ENCODE measurements around the gene RAB43. TPM values are rescaled to one million over a fixed set of nuclear protein-coding genes. Genes with fewer than 3 reads are reported as not detected.

The RAB43 gene
- total RNA-seq, 1 donor from 2014 or later = 0.36 TPM

DNA sequence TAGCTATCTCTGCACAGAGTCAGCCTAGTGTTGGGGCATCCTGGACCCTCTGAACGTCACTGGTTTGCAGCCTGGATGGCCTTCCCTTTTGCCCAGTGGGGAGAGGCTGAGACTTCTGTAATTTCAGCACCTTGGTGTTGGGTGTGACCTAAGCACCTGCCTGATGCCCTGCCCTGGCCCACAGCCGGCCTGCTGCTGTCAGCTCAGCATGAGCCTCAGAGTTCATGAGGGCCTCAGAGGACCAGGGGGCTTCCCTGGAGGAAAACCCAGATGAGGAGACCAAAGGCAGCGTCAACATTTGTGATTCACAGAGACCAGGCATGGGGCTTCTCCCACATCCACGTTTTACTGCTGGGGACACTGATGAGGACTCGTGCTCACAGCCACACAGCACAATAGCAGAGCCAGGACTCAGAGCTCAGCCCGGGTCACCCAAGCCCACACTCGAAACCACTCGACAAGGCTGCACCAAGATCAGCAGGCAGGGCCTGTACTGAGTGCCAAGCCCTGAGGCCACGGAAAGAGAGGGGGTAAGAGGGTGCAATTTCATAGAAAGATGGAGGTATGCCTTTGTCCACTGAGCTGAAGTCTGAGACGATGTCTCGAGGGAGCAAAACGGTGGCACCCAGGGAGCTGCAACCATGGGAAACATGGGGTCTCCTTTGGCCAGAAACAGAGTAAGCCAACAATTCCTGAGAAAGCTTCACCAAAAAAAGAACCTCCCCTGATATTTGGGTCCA, 70.9 kb downstream of the RAB43 start:
- no peak overlapping the region for H3K27ac ChIP-seq
- H3K4me1 ChIP-seq = no peaks in the 10 kb centered on the region
- H2AFZ ChIP-seq (replicated peaks) = no peak overlapping the region
- no peaks in the 10 kb centered on the region for H3F3A ChIP-seq (ENCODE audit: low read depth)
- Mint-ChIP-seq H3K27me3 (ENCODE audit: insufficient read depth, low read depth) (no peaks in the 10 kb centered on the region), H3K36me3 (peaks cover 6% of the 10 kb centered on the region), H3K4me3 (no peak overlapping the region), H3K4me1 (peaks cover 25% of the 10 kb centered on the region), H3K9me3 (peaks cover 14% of the 10 kb centered on the region), H3K27ac (no peak overlapping the region)
- no peaks in the 10 kb centered on the region for H3K9me3 ChIP-seq (ENCODE audit: low read depth)
- H4K20me1 ChIP-seq (ENCODE audit: low read depth) = no peaks in the 10 kb centered on the region
- no peak overlapping the region for H3K4me3 ChIP-seq
- TF ChIP-seq, protein P1, sequence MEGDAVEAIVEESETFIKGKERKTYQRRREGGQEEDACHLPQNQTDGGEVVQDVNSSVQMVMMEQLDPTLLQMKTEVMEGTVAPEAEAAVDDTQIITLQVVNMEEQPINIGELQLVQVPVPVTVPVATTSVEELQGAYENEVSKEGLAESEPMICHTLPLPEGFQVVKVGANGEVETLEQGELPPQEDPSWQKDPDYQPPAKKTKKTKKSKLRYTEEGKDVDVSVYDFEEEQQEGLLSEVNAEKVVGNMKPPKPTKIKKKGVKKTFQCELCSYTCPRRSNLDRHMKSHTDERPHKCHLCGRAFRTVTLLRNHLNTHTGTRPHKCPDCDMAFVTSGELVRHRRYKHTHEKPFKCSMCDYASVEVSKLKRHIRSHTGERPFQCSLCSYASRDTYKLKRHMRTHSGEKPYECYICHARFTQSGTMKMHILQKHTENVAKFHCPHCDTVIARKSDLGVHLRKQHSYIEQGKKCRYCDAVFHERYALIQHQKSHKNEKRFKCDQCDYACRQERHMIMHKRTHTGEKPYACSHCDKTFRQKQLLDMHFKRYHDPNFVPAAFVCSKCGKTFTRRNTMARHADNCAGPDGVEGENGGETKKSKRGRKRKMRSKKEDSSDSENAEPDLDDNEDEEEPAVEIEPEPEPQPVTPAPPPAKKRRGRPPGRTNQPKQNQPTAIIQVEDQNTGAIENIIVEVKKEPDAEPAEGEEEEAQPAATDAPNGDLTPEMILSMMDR (IDR thresholded peaks at IDR 0.05) = no peak
- no peak for TF ChIP-seq EZH2 (IDR thresholded peaks at IDR 0.05)
- TF ChIP-seq EZH2phosphoT487 (IDR thresholded peaks at IDR 0.05) = no peak
- no peaks in the 10 kb centered on the region for H3K79me2 ChIP-seq (ENCODE audit: low read depth)
- H3K36me3 ChIP-seq = no peaks in the 10 kb centered on the region
- no peak overlapping the region for H3K4me2 ChIP-seq
- no peak overlapping the region for H3K9ac ChIP-seq
- H3K27me3 ChIP-seq = no peaks in the 10 kb centered on the region
- DNase-seq (ENCODE audit: low spot score) = no peak

DNA sequence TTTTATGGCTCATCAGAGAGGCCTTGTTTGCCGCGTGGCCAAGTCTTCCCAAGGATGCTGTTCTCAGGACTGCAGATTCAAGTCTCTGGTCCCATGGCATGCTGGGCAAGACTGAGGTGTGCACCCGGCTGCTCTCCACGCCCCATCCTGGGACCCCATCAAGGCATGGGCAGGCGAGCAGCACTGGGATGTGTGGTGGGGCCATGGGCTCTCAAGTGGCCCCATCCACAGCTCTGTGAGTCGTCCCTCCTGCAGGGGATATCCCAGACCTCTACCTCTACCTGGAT, 74.1 kb downstream of the RAB43 start:
- Histone ChIP-seq H3K4me1 (no peaks in the 10 kb centered on the region), H3F3A (ENCODE audit: low read depth) (no peaks in the 10 kb centered on the region), H3K4me3 (no peak overlapping the region), H3K27ac (no peak overlapping the region), H3K27me3 (no peaks in the 10 kb centered on the region), H3K4me2 (no peak overlapping the region), H3K36me3 (no peaks in the 10 kb centered on the region), H3K9ac (no peak overlapping the region), H3K79me2 (ENCODE audit: low read depth) (no peaks in the 10 kb centered on the region), H3K9me3 (ENCODE audit: low read depth) (no peaks in the 10 kb centered on the region), H4K20me1 (ENCODE audit: low read depth) (no peaks in the 10 kb centered on the region), H2AFZ (replicated peaks) (no peak overlapping the region)
- peaks cover 3% of the 10 kb centered on the region for H3K27me3 Mint-ChIP-seq (ENCODE audit: insufficient read depth, low read depth)
- peaks cover 4% of the 10 kb centered on the region for H3K4me1 Mint-ChIP-seq
- peaks cover 16% of the 10 kb centered on the region for H3K36me3 Mint-ChIP-seq
- no peak overlapping the region for H3K4me3 Mint-ChIP-seq
- H3K9me3 Mint-ChIP-seq = peaks cover 35% of the 10 kb centered on the region
- no peak for DNase-seq (ENCODE audit: low spot score)
- TF ChIP-seq EZH2 (IDR thresholded peaks at IDR 0.05) (no peak), EZH2phosphoT487 (IDR thresholded peaks at IDR 0.05) (no peak)
- TF ChIP-seq, protein P1 (IDR thresholded peaks at IDR 0.05) = no peak
- no peak overlapping the region for H3K27ac Mint-ChIP-seq

DNA sequence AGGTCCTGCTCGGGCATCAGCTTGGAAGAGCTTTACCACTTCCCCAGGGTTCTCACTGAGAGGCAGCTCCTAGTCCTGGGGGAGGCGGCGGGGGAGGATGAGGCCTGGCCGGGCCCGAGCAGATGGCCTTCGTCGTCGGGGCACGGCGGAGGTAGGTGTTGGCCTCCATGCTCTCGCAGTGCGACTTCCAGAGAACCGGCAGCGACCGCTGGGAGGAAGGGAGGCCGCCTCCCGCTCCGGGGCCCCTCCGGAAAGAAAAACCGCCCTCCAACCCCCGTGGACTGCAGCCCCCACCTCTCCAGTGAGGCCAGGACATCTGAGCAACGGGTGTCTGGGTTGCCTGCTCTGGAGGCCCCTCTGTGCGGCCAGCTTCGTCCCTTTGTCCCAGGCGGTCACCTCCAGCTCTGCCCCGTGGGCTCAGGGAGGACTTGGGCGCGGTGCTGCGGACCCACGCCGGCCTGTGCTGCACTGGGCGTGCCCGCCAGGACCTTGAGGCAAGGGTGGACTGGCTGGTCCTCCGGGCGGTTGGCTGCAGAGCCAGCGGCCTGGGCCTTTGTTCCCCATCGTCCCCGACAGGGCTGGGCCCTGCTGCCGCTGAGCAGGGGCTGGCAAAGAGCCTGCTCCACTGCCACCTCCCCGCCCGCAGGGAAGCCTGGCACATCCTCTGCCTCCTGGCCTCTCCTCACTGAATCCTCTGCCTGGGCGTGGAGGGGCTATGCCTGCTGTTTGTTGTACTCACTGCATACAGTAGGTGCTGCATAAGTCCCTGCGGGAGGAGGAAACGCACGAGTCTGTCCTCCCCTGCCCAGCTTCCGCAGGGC, 74.7 kb downstream of the RAB43 start:
- Mint-ChIP-seq H3K27me3 (ENCODE audit: insufficient read depth, low read depth) (peaks cover 3% of the 10 kb centered on the region), H3K9me3 (peaks cover 40% of the 10 kb centered on the region), H3K4me3 (no peak overlapping the region), H3K4me1 (peaks cover 1% of the 10 kb centered on the region), H3K36me3 (peaks cover 22% of the 10 kb centered on the region), H3K27ac (no peak overlapping the region)
- Histone ChIP-seq H3K4me3 (no peak overlapping the region), H3K27me3 (no peaks in the 10 kb centered on the region), H3K4me2 (no peak overlapping the region), H3K36me3 (no peaks in the 10 kb centered on the region), H3F3A (ENCODE audit: low read depth) (no peaks in the 10 kb centered on the region), H3K79me2 (ENCODE audit: low read depth) (no peaks in the 10 kb centered on the region), H3K9ac (no peak overlapping the region), H3K4me1 (no peaks in the 10 kb centered on the region), H2AFZ (replicated peaks) (no peak overlapping the region), H3K27ac (no peak overlapping the region), H4K20me1 (ENCODE audit: low read depth) (no peaks in the 10 kb centered on the region), H3K9me3 (ENCODE audit: low read depth) (no peaks in the 10 kb centered on the region)
- TF ChIP-seq EZH2 (IDR thresholded peaks at IDR 0.05) (no peak), EZH2phosphoT487 (IDR thresholded peaks at IDR 0.05) (no peak)
- TF ChIP-seq, protein P1 (IDR thresholded peaks at IDR 0.05) = no peak
- DNase-seq (ENCODE audit: low spot score) = no peak
